Natural killer cell (primary cell): ENCODE measurements around the gene BTN1A1. TPM values are rescaled to one million over a fixed set of nuclear protein-coding genes. Genes with fewer than 3 reads are reported as not detected.

ENCODE experiments used
- ATAC-seq, 3 donors: fragments of 150-1000 bp in 2 of 3; fragments of 200-7000 bp in 1 of 3; cut with Tn5 transposase; 1 replicate in 1 of 3; 2 replicates in 2 of 3; pipeline ENCODE4 v1.10.0; 2021; ENCODE audit warnings: mild to moderate bottlenecking in 2 of 3, moderate library complexity in 2 of 3
- DNase-seq, 2 donors: peaks; one replicate each; pipeline versions ENCODE4 v3.0.0 to v3.0.0-alpha.2; 2013 to 2021; ENCODE audit warnings: mixed read lengths in 1 of 2
- H3K27ac ChIP-seq: one replicate; pipeline ENCODE4 v1.5.1; 2013; ENCODE audit warnings: mild to moderate bottlenecking, low read length
- H3K27me3 ChIP-seq: one replicate; pipeline ENCODE4 v1.6.1; 2013; ENCODE audit warnings: low read length; ENCODE audit not compliant: control insufficient read depth, insufficient read depth
- H3K36me3 ChIP-seq: one replicate; pipeline ENCODE4 v1.6.1; 2013; ENCODE audit warnings: low read length; ENCODE audit not compliant: control insufficient read depth, insufficient read depth
- H3K4me1 ChIP-seq: one replicate; pipeline ENCODE4 v1.6.1; 2013; ENCODE audit warnings: low read length; ENCODE audit not compliant: control insufficient read depth, insufficient read depth
- H3K4me3 ChIP-seq: one replicate; pipeline ENCODE4 v1.5.1; 2013; ENCODE audit warnings: low read length
- H3K9me3 ChIP-seq: one replicate; pipeline ENCODE4 v1.6.1; 2013; ENCODE audit warnings: low read length; ENCODE audit not compliant: control insufficient read depth, insufficient read depth
- H3K27ac Mint-ChIP-seq, 2 donors: one replicate each; pipeline ENCODE4 v1.8.0; 2022; ENCODE audit warnings: mild to moderate bottlenecking in 2 of 2, mixed read lengths in 2 of 2, moderate library complexity in 1 of 2
- H3K27me3 Mint-ChIP-seq, 2 donors: one replicate each; pipeline ENCODE4 v1.8.0; 2022; ENCODE audit warnings: low read depth in 2 of 2, mixed read lengths in 2 of 2
- H3K36me3 Mint-ChIP-seq: one replicate; pipeline ENCODE4 v1.8.0; 2022; ENCODE audit warnings: mixed read lengths
- H3K4me1 Mint-ChIP-seq, 2 donors: one replicate each; pipeline ENCODE4 v1.8.0; 2022; ENCODE audit warnings: mixed read lengths in 2 of 2
- H3K4me3 Mint-ChIP-seq: one replicate; pipeline ENCODE4 v1.8.0; 2022; ENCODE audit warnings: mild to moderate bottlenecking, moderate library complexity, mixed read lengths
- H3K9me3 Mint-ChIP-seq, 2 donors: one replicate each; pipeline ENCODE4 v1.8.0; 2022; ENCODE audit warnings: mixed read lengths in 2 of 2
- CTCF ChIP-seq: fragments of 200-600 bp; IDR thresholded peaks from one replicate; pipeline ENCODE4 v1.8.0; 2022; ENCODE audit warnings: antibody characterized with exemption
- WGBS: methylation state at CpG from one replicate; pipeline ENCODE4 v1.1.7; 2013; ENCODE audit warnings: missing lambda C conversion rate; ENCODE audit not compliant: insufficient coverage; 5-methylcytosine and 5-hydroxymethylcytosine counted together
- intact Hi-C: fragments of 100-400 bp; cut with micrococcal nuclease; formaldehyde crosslinking; loops from one replicate; pipeline ENCODE4 v1.14.2; 2022
- total RNA-seq, 4 donors: library from RNA; stranded (reverse); fragments of 120-200 nt in 1 of 4; gene quantifications; one replicate each; pipeline versions ENCODE4 v1.2.3 to v1.2.4, GENCODE V29; 2013 to 2022

The BTN1A1 gene
- total RNA-seq, 3 donors from 2014 or later (not counting 1 experiment from before 2014, with no cell fraction given): not detected

DNA sequence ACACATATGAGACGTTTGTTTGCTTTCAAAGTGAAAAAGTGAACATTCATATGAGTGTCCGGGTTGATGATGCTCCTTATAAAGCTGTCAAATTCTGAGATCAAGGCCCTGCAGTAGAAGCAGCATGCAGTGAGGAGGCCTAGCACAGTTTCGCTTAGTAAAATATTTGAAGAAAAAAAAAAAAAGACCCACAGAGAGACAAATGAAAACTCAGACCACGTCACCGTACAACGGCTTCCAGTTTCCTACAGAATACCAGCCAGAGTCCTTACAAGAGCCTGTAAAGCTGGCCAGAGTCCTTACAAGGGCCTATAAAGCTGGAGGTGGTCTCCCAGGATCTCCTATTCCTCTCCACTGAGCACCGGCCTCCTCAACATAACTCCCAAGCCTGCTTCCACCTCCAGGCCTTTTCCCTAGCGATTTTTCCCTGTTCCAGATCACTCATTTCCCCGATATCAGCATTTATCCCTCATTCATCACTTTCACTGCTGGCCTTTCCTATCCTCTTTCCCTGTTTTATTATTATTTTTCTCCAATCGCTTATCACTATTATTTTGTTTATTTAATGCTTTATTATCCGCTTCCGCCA is 36.6 kb downstream of the BTN1A1 start:
- WGBS: 7% methylated on average over 10 of the region's 12 CpGs
- peaks cover 0 to 3% of the 10 kb centered on the region in 2 donors for H3K9me3 Mint-ChIP-seq
- H3K27me3 Mint-ChIP-seq: peaks cover 8 to 11% of the 10 kb centered on the region in 2 donors
- peaks cover 38% of the 10 kb centered on the region for H3K4me1 ChIP-seq
- peak overlapping the region; percentile 87 for H3K4me3 ChIP-seq
- H3K27me3 ChIP-seq: no peaks in the 10 kb centered on the region
- intact Hi-C loops: loop anchor here (1.0 to 10.0 kb wide), 9 partner anchors 15 to 1218 kb away; partner anchors contain the start of gene ZNF184
- DNase-seq (peak; percentile 25 to 70), ATAC-seq (no peak)
- H3K4me3 Mint-ChIP-seq: peak overlapping the region; percentile 95
- no peaks in the 10 kb centered on the region for H3K9me3 ChIP-seq
- no peaks in the 10 kb centered on the region for H3K36me3 ChIP-seq
- H3K4me1 Mint-ChIP-seq: peaks cover 69 to 71% of the 10 kb centered on the region in 2 donors
- peak overlapping the region; percentile 99 to 100 for H3K27ac Mint-ChIP-seq
- H3K27ac ChIP-seq: peak overlapping the region; percentile 89
- peaks cover 19% of the 10 kb centered on the region for H3K36me3 Mint-ChIP-seq
- TF ChIP-seq CTCF: no peak

DNA sequence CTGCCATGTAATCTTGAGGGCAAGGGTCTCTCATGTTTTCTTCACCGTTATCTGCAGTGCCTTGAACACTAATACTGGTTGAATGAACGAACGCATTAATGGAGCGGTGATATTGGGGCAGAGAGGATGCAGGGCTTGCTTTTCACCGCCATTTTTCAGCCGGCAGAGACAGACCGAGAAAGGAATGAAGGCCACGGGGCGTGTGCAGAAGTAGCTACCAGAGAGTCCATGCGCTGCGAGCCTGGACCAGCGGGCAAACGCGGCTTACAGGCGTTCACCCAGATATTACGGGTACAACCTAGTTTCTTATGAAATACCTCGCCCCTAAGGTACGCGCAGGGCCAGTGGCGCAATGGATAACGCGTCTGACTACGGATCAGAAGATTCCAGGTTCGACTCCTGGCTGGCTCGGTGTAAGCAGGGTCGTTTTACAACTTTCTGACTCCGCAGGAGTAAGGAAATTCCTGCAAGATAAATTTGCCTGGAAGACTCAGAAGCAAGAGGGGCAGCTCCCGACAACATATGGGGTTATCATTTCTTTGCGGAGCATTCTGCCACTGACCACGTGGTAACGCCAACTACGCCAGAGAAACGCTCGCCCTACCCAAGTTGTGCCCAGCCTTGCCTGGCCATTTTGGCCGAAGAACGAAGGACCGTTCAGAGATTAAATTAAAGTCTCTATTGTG is 37.2 kb downstream of the BTN1A1 start:
- Histone ChIP-seq H3K27ac (peak overlapping the region; percentile 89), H3K4me1 (peaks cover 38% of the 10 kb centered on the region), H3K9me3 (no peaks in the 10 kb centered on the region), H3K4me3 (peak overlapping the region; percentile 87), H3K27me3 (no peaks in the 10 kb centered on the region), H3K36me3 (no peaks in the 10 kb centered on the region)
- Mint-ChIP-seq H3K27ac (peak overlapping the region; percentile 99 to 100), H3K4me1 (peaks cover 67 to 68% of the 10 kb centered on the region in 2 donors), H3K4me3 (peak overlapping the region; percentile 95), H3K27me3 (peaks cover 8 to 11% of the 10 kb centered on the region in 2 donors), H3K9me3 (peaks cover 0 to 3% of the 10 kb centered on the region in 2 donors), H3K36me3 (peaks cover 19% of the 10 kb centered on the region)
- WGBS: under 1% methylated on average over 37 of the region's 37 CpGs
- DNase-seq (peak; percentile 93 to 96), ATAC-seq (peak; percentile 69 to 84 (median 73))
- intact Hi-C loops: loop anchor here (1.0 to 10.0 kb wide), 9 partner anchors 16 to 1217 kb away; partner anchors contain the start of gene ZNF184
- no peak for TF ChIP-seq CTCF

- Mint-ChIP-seq H3K4me1 (peaks cover 67 to 68% of the 10 kb centered on the region in 2 donors), H3K4me3 (peak within 1 kb of the TSS; percentile 95), H3K27ac (peak within 1 kb of the TSS; percentile 99 to 100), H3K36me3 (peaks cover 21% of the 10 kb centered on the region), H3K9me3 (no peaks in the 10 kb centered on the region), H3K27me3 (peaks cover 8% of the 10 kb centered on the region in 2 donors)
- DNase-seq: peak; percentile 73 to 97
- no peaks in the 10 kb centered on the region for H3K27me3 ChIP-seq
- no peak for TF ChIP-seq CTCF
- H3K36me3 ChIP-seq: peaks cover 5% of the 10 kb centered on the region
- H3K4me1 ChIP-seq: peaks cover 37% of the 10 kb centered on the region
- ATAC-seq: peak; percentile 60 to 80 (median 69)
- peak within 1 kb of the TSS; percentile 89 for H3K27ac ChIP-seq
- H3K4me3 ChIP-seq: peak within 1 kb of the TSS; percentile 87
- no peaks in the 10 kb centered on the region for H3K9me3 ChIP-seq
- intact Hi-C loops: loop anchor here (1.0 to 10.0 kb wide), 9 partner anchors 15 to 1217 kb away; partner anchors contain the start of gene ZNF184
- WGBS: 0% methylated on average over 49 of the region's 49 CpGs
These were observed 37.9 kb downstream of the BTN1A1 start, which contains the start of gene HMGN4 for GRCh38 chr6:26537846-26538571. Gene HMGN4 (plus strand): TSS chr6:26538366. CDS start chr6:26545207, 6,841 bp downstream.
